Limb (tissue), 2 donors: Measurements from ENCODE around the gene GALNT11.

Experiments
- DNase-seq, 2 donors: peaks; one replicate each; pipeline ENCODE4 v3.0.0-alpha.2; 2016; ENCODE audit errors: extremely low spot score in 2 of 2

Gene GALNT11

GRCh38 chr7:152145853-152146466, 120.5 kb downstream of the GALNT11 start:
- peak in 1 of 2 donors; percentile 5 for DNase-seq

GRCh38 chr7:152148706-152149105, 123.2 kb downstream of the GALNT11 start:
- DNase-seq: no peak

GRCh38 chr7:152149363-152149762, 123.9 kb downstream of the GALNT11 start:
- DNase-seq: no peak

- DNase-seq: no peak
These were observed 126.8 kb downstream of the GALNT11 start for GRCh38 chr7:152152267-152152666.

GRCh38 chr7:152158801-152159587, 133.5 kb downstream of the GALNT11 start:
- DNase-seq: no peak

- DNase-seq: no peak
These were observed 135.7 kb downstream of the GALNT11 start for GRCh38 chr7:152161171-152161570.

GRCh38 chr7:152162287-152162686, 136.8 kb downstream of the GALNT11 start:
- DNase-seq: no peak
